PC-3 (cell line): ENCODE measurements around the gene SIPA1L3.

Source experiments
- CTCF ChIP-seq: fragments of 300-600 bp; sonication (generic); conservative IDR thresholded peaks from 2 replicates; pipeline ENCODE4 v1.5.1; 2017; ENCODE audit warnings: antibody characterized with exemption, low read depth, mild to moderate bottlenecking, low read length
- EZH2 ChIP-seq: fragments of 300-600 bp; sonication (generic); IDR thresholded peaks from one replicate; pipeline ENCODE4 v1.6.1; 2017; ENCODE audit warnings: antibody characterized with exemption, mild to moderate bottlenecking, low read length; ENCODE audit not compliant: unreplicated experiment

DNA sequence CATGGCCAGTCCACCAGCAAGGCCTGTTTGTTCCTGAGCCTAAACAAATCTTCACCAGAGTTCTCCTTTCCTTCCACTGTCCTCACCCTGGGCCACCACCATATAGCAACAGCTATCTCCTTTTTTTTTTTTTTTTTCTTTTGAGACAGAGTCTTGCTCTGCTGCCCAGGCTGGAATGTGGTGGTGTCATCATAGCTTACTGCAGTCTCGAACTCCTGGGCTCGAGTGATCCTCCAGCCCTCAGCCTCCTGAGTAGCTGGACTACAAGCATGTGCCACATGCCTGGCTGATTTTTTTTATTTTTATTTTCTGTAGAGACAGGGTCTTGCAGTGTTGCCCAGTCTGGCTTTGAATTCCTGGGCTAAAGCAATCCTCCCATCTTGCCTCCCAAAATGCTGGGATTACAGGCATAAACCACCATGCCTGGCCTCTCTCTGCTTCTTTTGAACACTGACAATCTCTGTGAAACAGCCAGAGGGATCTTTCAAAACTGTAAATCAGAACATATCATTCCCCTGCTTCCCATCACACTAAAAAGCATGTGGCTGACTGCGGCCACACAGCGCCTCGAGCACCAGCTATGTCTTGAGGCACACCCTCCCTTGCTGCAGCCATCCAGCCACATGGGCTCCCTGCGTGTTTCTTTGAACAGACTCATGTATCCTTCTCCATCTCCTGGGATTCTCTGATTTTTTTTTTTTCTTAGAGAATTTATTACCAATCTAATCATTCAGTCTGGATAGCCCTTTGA is 110.6 kb downstream of the SIPA1L3 start:
- TF ChIP-seq CTCF (no peak), EZH2 (no peak)
